ENCODE results near the gene PSMG2. TPM values are rescaled to one million over a fixed set of nuclear protein-coding genes. Genes with fewer than 3 reads are reported as not detected.

Gene PSMG2
- total RNA-seq, 1 donor from 2014 or later, result 67.4 TPM

DNA sequence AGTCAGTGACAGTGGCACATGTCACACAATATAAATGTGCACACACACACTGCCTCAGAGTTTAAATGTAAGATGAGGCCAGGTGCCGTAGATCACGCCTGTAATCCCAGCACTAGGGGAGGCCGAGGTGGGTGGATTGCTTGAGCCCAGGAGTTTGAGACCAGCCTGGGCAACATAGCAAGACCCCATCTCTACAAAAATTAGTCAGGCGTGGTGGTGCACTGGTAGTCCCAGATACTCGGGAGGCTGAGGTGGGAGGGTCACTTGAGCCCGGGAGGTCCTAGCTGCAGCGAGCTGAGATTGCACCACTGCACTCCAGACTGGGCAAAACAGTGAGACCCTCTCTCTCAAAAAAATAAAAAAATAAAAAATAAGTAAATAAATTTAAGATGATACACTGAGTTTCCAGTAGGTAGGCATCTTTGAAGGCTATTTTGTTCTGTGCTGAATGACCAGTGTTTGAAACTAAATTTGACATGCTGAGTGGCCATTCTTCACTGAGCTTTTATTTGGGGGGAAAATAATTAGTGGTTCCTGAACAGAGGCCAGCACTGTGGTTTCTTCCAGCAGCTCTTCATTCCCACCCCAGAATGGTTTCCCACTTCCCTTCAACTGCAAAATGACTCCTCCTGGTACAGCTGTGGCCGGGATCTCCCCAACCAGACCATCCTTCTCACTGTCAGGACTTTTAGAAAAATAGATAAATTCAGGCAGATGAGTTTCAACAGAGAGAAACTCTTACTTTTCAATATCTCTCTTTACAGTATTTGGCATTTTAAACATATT, 44.9 kb downstream of the PSMG2 start:
- intact Hi-C loops (cut with micrococcal nuclease), result no loop called here
- H3K27me3 Mint-ChIP-seq, result peaks cover 22% of the 10 kb centered on the region
- ATAC-seq (ENCODE audit: low read depth), result no peak
- ChIA-PET POLR2A (interaction anchor here (0.5 kb wide), 1 partner anchor 115 kb away, joined by 3 read pairs; no protein-coding TSS in a partner anchor), CTCF (no interaction called here)
- TF ChIP-seq, protein P1, sequence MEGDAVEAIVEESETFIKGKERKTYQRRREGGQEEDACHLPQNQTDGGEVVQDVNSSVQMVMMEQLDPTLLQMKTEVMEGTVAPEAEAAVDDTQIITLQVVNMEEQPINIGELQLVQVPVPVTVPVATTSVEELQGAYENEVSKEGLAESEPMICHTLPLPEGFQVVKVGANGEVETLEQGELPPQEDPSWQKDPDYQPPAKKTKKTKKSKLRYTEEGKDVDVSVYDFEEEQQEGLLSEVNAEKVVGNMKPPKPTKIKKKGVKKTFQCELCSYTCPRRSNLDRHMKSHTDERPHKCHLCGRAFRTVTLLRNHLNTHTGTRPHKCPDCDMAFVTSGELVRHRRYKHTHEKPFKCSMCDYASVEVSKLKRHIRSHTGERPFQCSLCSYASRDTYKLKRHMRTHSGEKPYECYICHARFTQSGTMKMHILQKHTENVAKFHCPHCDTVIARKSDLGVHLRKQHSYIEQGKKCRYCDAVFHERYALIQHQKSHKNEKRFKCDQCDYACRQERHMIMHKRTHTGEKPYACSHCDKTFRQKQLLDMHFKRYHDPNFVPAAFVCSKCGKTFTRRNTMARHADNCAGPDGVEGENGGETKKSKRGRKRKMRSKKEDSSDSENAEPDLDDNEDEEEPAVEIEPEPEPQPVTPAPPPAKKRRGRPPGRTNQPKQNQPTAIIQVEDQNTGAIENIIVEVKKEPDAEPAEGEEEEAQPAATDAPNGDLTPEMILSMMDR (IDR thresholded peaks at IDR 0.05), result no peak
- H3K4me3 Mint-ChIP-seq, result no peak overlapping the region
- H3K27ac Mint-ChIP-seq, result no peak overlapping the region
- no peaks in the 10 kb centered on the region for H3K9me3 Mint-ChIP-seq
- peaks cover 17% of the 10 kb centered on the region for H3K4me1 Mint-ChIP-seq
- H3K36me3 Mint-ChIP-seq (ENCODE audit: low read depth), result no peaks in the 10 kb centered on the region
- DNase-seq, result no peak

DNA sequence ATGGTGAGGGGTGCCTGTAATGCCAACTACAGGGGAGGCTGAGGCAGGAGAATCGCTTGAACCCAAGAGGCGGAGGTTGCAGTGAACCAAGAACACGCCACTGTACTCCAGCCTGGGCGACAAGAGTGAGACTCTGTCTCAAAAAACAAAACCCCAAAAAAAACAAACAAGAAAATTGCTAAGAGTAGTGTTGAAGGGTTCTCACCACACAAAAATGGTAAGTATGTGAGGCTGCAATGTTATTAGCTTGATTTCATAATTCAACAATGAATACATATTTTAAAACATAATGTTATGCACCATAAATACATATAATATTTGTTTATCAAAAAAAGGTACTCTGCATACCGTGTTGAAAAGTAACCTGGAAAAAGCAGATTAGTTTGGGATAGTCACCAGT, 45.8 kb downstream of the PSMG2 start:
- no peaks in the 10 kb centered on the region for H3K9me3 Mint-ChIP-seq
- H3K27ac Mint-ChIP-seq, result no peak overlapping the region
- ChIA-PET CTCF (no interaction called here), POLR2A (interaction anchor here (0.5 kb wide), 1 partner anchor 135 kb away, joined by 3 read pairs; no protein-coding TSS in a partner anchor)
- no peak overlapping the region for H3K4me3 Mint-ChIP-seq
- no peak for DNase-seq
- ATAC-seq (ENCODE audit: low read depth), result no peak
- intact Hi-C loops (cut with micrococcal nuclease), result no loop called here
- H3K36me3 Mint-ChIP-seq (ENCODE audit: low read depth), result no peaks in the 10 kb centered on the region
- peaks cover 22% of the 10 kb centered on the region for H3K27me3 Mint-ChIP-seq
- TF ChIP-seq, protein P1 (IDR thresholded peaks at IDR 0.05), result no peak
- peaks cover 17% of the 10 kb centered on the region for H3K4me1 Mint-ChIP-seq

DNA sequence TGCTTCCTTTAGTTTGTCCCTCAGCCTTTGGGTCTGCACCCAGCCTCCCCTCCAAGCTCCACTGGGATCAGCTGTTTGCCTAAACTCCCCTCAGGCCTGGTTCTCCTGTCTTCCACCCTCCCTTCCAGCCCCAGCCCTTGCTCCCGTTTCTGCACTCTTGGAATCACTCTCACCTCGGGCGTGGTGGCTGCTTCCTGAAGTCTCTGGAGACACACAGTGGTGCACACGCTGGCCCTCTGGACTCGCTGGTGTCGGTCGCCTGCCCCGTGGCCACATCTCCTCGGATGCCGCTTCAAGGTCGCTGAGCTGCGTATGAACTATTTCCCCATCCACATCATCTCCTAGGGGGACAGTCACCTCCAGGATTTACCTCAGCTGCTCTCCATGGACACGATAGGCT, 46.3 kb downstream of the PSMG2 start:
- TF ChIP-seq, protein P1 (IDR thresholded peaks at IDR 0.05), result no peak
- Mint-ChIP-seq H3K4me3 (no peak overlapping the region), H3K27me3 (peaks cover 21% of the 10 kb centered on the region), H3K4me1 (peaks cover 17% of the 10 kb centered on the region), H3K9me3 (no peaks in the 10 kb centered on the region), H3K27ac (no peak overlapping the region), H3K36me3 (ENCODE audit: low read depth) (no peaks in the 10 kb centered on the region)
- ATAC-seq (ENCODE audit: low read depth) (no peak), DNase-seq (no peak)
- intact Hi-C loops (cut with micrococcal nuclease), result no loop called here
- POLR2A ChIA-PET, result no interaction called here
- CTCF ChIA-PET, result interaction anchor here (1.8 kb wide), 1 partner anchor 185 kb away, joined by 6 read pairs; no protein-coding TSS in a partner anchor

DNA sequence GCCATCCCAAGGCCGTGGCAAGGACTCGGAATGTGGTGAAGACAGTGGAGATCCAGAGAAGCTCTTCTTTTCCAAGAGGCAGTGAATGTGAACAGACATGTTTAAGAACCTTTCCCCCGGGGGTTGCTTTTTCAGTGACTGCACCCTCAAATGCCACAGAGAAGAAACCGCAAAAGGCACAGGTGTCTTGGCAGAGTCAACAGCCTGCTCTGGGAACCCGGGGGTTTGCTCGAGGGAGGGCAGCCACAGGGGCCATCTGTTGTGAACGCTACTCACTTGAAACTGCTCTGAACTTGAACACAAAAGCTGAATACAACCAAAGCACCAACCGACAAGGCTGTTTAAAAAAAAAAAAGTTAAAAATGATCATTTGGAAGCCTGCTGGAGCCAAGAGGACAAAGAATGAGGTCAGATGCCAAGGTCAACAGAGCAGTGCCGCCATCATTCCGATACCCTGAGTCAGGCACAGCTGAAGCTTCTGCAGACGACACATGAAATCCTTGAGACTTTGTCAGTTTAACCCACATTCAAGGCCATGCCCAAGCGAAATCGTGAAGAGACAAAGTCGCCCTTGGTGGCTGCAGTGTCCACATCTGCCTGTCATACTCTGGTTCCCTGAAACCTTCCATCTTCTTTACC, 47.4 kb downstream of the PSMG2 start:
- Mint-ChIP-seq H3K4me1 (peaks cover 17% of the 10 kb centered on the region), H3K4me3 (peak overlapping the region; percentile 41), H3K9me3 (no peaks in the 10 kb centered on the region), H3K27me3 (peaks cover 20% of the 10 kb centered on the region), H3K27ac (peak overlapping the region; percentile 30), H3K36me3 (ENCODE audit: low read depth) (no peaks in the 10 kb centered on the region)
- intact Hi-C loops (cut with micrococcal nuclease), result no loop called here
- DNase-seq (no peak), ATAC-seq (ENCODE audit: low read depth) (peak; percentile 57)
- TF ChIP-seq, protein P1 (IDR thresholded peaks at IDR 0.05), result no peak
- POLR2A ChIA-PET, result no interaction called here
- CTCF ChIA-PET, result interaction anchor here (0.5 to 1.8 kb wide), 2 partner anchors 184 to 273 kb away, joined by 3 to 6 read pairs; no protein-coding TSS in a partner anchor

Measured in activated B cell treated with CpG ODN at 0.5 μM for 24 hours (primary cell).